HG02884 (cell line): Measurements from ENCODE around the gene PITPNM3.

Experiments
- ATAC-seq: cut with Tn5 transposase; IDR thresholded peaks from one replicate; pipeline ENCODE4 v1.9.1; 2021; ENCODE audit warnings: mild to moderate bottlenecking, moderate library complexity; ENCODE audit not compliant: unreplicated experiment

PITPNM3 gene

DNA sequence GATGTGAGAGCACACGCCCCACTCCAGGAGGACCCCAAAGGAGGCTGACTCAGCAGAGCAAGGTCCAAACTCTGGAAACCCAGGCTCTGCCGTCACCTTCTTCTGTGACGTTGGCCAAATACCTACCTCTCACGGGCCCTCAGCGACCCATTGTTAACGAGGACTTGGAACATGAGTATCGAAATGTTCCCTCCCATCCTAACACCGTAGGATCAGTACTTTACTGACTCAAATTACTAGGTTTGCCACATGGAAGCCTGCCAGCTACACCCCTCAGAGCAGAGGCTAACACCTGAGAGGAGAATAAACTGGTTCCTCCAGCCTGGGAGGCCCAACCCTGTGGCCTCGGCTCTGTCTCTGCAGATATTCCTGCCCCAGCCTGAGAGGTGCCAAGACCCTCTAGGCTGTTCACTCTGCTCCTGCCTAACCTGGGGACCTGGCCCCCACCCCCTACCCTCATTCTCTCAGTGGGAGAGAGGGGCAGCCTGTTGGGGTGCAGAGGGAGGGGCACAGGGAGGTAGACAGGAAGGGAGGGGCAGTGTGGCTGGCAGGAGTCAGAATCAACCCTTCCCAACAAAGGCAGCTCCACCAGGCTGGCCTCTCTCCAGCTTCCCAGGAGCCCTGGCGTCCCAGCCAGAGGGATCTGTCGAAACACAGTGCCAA is 4.4 kb downstream of the PITPNM3 start:
- ATAC-seq: no peak

DNA sequence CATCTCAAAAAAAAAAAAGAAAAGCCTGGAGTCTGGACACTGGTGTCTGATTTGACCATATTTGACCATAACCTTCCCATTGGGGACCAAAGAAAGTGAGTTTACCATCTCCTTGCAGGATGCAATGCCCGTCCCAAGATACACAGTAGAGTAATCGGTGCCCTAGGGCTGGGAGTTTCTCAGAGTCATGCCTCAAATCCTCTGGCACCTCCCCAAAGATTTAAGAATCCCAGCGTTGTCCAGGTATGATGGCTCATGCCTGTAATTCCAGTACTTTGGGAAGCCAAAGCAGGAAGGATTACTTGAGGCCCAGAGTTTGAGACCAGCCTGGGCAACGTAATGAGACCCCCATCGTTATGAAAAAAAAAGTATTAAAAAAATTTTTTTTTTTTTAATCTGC is 5.0 kb downstream of the PITPNM3 start:
- no peak for ATAC-seq

DNA sequence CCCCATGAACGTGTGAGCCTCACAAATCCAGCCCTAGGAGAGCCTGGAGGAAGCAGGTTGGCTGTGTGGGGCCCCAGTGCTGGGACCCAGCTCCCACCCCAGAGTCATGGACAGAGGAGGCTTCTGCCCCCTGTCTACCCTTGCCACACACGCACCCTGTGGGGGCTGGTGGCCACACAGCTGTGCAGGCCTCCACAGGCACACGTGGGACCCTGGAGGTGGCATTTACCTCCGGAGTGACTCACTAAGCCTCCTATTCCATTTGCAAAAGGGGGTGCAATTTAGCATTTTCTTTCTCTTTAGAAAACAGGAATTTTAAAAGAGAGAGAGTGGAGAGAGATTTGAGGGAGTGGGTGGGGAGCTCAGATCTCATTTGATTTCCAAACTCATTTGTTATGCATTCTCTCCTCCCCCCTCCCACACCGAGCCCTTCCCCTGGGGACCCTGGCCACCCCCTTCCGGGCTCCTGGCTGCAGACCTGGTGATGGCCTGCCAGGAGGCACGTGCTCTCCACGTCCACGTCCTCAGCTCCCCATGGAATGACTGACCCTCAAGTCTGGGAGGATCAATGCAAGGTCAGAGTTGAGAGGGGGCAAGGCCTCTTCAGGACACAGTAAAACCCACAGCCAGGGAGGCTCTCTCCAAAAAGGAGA is 6.8 kb downstream of the PITPNM3 start:
- ATAC-seq: no peak

DNA sequence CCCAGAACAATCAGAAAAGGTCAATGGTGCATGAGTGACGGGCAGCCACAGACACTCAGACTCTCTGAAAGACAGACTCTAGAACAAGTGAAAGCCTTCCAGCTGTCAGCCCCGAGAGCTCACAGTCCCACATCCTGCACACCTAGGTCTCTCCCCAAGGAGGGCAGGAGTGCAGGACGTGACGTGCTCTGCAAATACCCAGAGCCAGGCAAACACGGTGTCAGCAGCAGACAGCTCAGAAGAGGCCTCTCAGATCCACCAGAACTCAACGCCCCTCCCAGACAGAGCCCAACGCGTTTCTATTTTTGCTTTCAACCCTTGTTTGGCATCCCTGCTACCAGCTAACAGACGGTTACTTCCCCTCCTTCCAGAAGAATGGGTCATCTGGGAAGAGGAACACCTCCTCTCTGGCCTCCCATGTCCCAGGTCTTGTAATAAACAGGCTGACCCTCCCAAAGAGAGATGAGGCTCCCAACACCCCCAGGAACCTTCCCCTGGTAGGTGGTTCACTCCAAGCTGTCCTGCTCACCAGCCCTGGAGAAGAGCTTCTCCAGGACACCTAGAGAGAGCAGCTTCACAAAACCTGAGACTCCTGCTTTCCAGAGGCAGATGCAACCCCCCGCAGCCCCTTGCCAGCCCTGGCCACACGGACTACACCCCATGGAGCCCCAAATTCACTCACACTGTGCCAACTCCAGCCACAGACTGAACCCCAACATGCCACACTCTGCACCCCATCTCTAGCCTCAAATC is 7.6 kb downstream of the PITPNM3 start:
- ATAC-seq: no peak

DNA sequence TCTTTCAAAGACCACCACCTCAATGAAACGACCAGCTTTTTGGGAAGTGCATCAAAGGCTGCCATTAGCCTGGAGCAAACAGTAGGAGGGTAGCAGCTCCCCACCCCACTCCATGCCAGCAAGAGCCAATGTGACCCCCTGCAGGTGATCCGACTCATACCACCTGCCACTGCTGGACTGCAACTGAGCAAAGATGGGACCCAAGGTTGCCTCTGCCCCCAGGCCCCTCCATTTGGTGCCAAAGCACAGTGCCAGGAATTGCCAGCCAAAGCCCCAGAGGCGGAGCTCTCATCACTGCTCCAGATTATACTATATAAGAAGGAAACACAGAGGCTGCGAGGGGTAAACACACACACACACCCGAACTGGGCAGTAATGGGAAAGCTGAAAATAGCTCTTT is 8.3 kb downstream of the PITPNM3 start:
- ATAC-seq: no peak

DNA sequence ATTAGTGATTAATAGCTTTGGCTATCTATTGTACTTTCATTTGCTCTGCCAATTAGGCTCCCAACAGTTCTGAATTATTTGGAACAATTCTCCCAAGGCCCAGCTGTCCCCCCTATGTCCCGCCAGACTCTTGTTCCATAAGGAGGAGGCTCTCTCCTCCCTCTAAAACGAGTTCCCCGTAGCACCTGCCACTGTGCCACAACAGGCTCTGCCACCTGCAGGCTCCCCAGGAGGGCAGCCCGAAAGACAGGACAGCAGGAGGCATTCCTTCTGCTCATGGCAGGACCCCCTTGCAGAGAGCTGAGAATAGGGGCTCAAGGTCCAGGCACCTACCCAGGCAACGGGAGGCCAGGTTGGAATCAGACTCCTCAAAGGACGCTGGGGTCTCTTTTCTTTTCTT is 9.0 kb downstream of the PITPNM3 start:
- no peak for ATAC-seq

DNA sequence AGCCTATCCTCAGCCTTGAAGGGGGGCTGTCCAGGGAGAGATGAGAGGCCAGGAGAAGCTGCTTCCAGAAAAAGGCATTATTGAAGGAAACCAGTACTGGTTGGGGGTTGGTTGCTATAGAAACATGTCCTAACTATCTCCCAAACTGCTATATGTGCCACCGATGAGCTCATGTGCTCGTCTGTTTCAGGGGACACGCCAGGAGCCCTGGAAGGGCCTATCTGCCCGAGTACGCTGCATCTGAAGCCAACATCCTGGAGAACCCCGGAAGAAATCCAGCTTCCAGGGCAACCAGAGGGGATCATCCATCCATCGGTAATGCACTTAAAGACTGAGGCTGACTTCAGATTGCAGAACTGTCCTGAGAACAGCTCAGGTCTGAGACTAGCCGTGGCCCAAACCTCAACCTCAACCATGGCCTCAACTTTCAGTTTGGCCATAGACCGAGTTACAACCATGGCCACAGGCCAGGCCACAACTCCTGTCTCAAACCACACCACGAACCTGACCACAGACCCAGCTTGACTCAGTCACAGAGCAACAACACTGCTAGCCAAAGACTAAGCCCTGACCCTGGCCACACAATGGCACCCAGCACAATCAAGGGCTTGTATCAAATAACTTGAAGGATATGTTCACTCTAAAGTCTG is 10.2 kb downstream of the PITPNM3 start:
- ATAC-seq: no peak

DNA sequence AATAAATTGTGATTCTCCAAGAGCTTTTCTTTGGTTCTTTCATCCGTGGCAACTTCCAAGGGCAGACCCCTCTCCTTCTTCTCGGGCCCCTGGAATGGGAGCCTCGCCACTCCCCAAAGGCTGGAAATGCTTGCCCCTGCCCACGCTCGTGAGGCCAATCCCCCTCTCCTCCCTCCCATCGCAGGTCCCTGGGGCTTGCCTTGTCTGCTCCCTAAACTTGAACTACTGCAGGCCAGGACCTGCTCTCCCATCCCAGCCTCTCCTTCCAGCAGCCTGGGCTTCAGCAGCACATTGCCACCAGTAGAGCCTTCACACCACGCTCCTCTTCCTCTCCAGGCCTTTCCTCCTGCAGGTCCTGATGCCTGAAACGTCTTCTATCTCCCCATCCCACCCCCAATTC is 11.1 kb downstream of the PITPNM3 start:
- ATAC-seq: no peak

DNA sequence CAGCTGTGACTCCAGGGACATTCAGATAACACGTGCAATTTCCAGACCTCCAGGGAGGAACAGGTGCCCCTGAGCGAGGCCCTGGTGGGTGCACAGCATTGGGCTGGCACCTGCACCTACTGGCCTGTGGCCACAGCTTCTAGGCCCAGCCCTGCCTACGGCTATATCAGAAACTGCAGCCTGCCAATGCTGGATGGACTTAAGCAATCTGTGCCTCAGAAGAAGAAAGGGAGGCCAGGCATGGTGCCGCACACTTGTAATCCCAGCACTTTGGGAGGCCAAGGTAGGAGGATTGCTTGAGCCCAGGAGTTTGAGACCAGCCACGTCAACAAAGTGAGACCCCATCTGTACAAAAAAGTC is 12.4 kb downstream of the PITPNM3 start:
- ATAC-seq: no peak

DNA sequence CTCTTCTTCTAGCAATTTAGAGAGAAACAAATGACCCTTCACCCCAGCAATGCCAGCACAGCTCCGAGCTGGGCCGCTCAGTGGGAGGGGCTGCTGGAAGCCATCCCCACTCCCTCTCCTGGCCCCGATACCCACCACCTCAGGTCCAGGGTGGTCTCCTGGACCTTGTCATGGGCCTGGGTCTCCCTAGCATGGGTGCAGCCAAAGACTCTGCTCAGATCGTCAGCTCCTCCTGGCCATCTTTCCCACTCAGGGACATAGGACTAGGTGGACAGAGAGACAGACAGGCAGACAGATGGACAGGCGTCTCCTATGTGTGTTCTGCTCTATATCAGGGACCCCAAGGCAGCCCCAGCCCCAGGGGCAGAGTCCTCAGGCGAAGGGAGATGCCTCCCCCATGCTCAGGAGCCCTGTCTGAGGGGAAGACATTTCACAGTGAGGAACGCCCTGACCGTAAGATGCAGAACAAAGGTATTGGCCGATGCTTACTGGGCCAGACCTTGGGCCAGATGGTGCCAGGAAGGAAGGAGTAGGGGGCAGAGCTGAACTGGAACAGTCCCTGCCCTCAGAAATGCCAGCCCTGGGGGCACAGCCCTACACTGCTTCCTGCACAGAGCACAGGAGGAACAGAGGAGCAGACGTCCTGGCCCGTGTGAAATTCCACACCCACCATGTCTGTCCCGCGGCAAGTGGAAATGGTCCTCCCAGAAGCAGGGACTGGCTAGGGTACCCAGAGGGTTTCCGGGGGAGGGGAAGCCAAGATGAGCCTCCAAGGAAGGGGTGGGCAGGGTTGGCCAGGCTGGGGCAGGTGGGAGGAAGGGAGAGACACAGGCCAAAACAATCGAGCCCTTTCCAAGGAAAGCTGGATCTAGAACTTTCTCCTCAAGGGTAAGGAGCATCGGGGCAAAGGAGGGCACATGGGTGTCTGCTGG is 13.0 kb downstream of the PITPNM3 start:
- ATAC-seq: no peak

DNA sequence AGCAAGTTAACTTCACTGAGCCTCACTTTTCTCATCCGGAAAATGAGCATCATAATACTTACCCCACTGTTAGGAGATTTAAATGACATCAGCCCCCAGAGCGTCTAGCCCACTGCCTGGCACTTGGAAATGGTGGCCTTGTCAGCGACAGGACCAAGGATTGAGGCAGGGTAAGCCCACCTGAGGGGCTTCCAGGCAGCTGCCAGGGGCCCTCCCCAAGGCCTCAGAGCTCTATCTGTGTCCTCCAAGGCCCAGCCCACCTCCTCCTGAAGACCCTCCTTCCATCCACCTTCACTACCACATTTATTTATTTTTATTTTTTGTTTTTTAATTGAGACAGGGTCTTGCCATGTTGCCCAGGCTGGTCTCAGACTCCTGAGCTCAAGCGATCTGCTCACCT is 13.8 kb downstream of the PITPNM3 start:
- no peak for ATAC-seq

DNA sequence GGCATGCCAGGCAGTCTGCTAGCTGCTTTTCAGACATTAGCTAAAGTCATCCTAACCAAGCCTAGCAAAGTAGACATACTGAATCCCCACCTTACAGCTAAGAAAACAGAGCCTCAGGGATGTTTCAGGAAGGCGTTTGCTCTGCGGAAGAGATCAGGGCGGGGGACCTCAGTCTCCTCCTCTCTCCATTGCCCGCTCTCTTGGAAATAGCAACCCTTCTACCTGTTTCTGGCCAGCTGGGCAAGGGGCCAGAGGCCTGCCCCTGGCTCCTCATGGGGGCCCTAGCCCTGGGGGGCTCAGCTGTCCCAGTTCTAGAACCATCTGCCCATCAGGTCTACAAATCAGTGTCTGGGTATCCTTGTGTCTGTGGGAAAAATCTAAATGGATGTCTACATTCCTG is 14.5 kb downstream of the PITPNM3 start:
- ATAC-seq: no peak

DNA sequence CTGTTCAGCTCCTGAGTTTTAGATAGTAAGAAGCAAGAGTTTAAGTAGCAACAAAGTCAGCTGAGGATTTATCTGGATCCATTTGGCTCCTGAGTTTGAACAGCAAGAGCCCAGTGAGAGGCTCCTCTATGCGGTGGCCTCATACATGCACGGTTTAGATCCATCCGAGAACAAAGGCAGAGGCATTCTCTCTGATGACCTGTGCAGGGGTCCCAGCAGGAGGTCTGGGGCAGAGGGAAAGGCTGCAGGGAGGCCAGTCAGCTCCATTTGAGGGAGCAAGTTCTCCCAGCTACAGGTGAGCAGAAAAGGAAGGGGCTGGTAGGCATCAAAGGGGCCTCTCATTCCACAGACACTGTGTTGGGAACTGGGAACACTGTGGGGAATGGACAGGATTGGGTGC is 16.5 kb downstream of the PITPNM3 start:
- ATAC-seq: no peak

DNA sequence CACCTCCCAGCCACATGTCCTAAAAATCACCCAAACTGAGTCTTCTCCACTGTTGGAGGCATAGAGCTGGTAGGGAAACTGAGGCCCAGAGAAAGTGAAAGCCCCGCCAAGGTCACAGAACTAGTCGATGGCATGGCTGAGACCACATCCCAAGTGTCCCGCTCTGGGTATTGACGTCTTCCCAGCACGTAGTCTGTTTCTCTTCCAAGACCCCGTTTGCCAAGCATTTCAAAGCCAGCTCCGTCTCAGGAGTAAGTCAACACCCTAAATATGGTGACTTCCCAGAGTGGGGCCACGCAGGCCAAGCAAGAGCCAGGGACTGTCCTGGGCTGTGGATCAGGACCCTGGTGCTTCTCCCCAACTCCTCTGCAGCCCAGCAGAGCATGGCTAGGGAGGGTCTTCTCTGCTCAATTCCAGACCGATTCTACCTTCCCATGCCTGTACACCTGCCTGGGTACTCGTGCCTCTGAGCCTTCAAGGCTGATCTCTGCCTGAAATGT is 19.7 kb downstream of the PITPNM3 start:
- no peak for ATAC-seq

DNA sequence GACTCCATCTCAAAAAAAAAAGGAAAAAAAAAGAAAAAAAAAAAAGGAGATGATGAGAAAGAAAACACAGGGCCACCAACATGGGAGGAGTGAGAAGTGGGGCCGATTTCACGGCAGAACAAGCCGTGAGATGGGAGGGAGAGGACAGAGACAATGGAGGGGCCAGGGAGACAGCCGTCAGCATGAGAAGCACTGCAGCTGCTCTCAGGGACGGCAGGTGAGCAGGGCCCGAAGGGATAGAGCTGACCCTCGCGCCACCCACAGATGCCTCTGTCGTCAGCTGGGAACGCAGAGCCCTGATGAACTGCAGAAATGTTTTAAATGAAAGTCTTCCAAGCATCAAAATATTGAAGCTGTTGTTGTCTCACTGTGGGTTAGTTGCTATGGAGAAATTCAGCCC is 20.3 kb downstream of the PITPNM3 start:
- no peak for ATAC-seq

DNA sequence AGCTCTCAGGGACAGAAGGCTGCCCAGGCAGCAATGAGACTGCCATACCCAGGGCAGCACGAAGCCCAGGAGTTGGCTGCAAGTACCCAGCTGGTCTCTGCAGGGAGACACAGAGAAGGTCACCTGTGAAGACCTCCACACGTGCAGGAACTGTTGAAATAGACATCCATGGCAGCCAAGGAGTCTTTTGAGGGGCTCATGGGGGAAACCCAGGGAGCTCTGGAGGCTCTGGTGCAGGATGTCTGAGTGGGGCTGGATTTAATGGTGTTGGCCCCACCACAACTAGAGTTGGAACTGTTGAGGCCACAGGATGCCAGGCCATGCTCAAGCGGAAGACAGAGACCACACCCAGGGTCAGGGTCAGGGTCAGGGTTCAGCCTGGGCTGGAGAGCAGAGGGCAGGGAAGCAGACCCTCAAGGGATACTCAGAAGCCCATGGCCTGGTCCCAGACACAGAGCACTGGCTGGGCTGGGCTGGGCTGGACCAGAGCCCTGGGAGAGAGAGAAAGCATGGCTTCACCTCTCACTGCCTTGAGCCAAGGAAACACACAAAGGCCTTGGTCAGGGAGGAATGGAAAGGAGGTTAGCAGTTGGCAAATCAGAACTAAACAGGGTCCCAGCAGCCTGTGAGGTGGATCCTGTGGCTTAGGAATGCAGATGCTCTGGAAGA is 21.4 kb downstream of the PITPNM3 start:
- no peak for ATAC-seq

DNA sequence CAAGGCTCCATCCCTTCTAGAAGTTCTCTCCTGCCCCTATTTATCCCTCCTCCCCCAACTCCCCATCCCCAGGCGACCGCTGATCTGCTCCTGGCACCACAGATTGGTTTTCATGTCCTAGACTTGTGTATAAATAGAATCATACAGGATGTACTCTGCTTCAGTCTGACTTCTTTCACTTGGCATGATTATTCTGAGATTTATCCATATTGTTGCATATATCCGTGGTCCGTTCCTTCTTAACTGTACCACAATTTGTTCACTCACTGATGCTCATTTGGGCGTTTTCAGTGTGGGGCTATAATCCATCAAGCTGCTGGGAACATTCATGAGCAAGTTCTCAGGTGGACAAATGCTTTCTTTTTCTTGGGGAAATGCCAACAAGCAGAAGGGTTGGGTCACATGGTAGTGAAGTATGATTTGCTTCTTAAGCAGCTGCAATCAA is 23.9 kb downstream of the PITPNM3 start:
- no peak for ATAC-seq

DNA sequence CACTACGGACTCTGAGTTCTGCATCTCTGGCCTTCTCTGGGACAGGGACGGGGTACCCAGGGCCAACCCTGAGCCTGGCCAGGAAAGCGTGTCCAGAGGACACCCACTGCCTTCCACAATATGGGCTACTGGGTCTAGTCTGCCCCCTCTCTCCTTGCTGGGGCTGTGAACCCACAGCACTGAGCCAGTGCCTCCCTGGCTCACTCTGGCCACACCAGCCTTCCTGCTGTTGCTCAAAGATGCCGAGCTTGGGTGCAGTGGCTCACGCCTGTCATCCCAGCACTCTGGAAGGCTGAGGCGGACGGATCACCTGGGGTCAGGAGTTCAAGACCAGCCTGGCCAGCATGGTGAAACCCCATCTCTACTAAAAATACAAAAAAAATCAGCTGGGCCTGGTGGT is 24.8 kb downstream of the PITPNM3 start:
- no peak for ATAC-seq

DNA sequence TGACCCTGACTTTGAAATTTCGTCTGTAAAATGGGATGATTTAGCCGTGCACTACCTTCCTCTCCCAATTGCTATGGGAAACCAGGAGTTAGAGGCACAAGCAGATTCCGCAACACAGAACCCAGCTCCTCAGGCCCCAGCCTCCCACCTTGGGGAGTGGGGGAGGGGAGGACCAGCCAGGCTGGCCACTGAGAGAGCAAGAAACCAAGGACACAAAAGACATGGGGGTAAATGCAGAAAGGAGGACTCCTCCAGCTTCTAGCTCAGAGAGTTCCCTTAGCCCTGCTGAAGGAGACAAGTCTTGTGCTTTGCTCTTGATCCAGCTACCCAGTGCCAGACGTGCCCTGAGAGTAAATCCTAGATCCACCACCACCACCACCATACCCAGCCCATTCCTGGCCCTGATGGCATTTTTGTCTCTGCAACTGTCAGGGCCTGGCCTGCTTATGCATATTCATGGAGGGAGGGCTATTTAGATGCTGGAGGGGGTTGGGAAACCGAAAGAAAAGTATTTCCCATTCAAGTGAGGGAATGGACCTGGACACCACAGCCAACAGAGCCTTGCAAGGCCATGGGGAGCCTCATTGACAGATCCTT is 25.9 kb downstream of the PITPNM3 start:
- ATAC-seq: no peak

DNA sequence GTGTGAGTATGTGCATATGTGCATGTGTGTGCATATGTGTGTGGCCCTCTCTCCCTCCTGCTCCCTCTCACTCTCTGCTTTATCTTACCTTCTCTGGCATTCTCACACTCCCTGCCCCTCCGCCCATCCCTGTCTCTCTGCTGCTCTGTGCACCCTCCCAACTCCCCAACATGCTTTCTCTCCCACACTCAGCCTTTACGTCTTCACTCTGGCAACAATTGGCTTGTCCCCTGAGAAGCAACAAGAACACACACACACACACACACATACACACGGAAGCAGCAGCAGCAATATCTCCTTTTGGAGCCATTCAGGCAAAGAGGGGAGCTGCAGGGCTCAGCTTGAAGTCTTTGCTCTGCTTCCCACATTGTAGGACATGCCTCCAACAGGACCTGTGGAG is 27.8 kb downstream of the PITPNM3 start:
- ATAC-seq: no peak
